Measurements from ENCODE around the gene SEC23IP.
A peak's percentile ranks its signal among the peaks of the same experiment; 100 is the strongest.
"Not testable (repeated sequence)": the region's sequence is repeated elsewhere in the genome, so short reads cannot be mapped to it uniquely, and the experiment has no call there.

Gene SEC23IP

DNA sequence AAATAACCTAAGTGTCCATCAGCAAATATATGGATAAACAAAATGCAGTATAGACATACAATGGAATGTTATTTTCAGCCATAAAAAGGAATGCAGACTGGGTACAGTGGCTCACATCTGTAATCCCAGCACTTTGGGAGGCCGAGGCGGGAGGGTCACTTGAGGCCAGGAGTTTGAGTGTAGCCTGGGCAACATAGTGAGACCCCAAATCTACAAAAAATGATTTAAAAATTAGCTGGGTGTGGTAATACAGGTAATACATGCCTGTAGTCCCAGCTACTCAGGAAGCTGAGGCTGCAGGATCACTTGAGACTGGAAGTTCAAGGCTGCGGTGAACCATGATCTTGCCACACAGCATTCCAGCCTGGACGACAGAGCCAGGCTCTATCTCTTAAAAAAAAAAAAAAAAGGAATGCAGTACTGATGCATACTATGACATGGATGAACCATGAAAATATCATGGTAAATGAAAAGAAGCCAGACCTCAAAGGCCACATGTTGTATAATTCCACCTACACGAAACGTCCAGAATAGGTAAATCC is 26.8 kb upstream of the SEC23IP start:
- TF ChIP-seq, protein P1, sequence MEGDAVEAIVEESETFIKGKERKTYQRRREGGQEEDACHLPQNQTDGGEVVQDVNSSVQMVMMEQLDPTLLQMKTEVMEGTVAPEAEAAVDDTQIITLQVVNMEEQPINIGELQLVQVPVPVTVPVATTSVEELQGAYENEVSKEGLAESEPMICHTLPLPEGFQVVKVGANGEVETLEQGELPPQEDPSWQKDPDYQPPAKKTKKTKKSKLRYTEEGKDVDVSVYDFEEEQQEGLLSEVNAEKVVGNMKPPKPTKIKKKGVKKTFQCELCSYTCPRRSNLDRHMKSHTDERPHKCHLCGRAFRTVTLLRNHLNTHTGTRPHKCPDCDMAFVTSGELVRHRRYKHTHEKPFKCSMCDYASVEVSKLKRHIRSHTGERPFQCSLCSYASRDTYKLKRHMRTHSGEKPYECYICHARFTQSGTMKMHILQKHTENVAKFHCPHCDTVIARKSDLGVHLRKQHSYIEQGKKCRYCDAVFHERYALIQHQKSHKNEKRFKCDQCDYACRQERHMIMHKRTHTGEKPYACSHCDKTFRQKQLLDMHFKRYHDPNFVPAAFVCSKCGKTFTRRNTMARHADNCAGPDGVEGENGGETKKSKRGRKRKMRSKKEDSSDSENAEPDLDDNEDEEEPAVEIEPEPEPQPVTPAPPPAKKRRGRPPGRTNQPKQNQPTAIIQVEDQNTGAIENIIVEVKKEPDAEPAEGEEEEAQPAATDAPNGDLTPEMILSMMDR (IDR thresholded peaks at IDR 0.05; ENCODE audit: extremely low read depth, insufficient read depth, missing control alignments): no peak
- in situ Hi-C loops (cut with MboI; ENCODE audit: low pct_unique_long_range_greater_than_20kb, low sequenced_read_pairs, unreplicated experiment): no loop called here
- no peak for DNase-seq (ENCODE audit: low spot score)

DNA sequence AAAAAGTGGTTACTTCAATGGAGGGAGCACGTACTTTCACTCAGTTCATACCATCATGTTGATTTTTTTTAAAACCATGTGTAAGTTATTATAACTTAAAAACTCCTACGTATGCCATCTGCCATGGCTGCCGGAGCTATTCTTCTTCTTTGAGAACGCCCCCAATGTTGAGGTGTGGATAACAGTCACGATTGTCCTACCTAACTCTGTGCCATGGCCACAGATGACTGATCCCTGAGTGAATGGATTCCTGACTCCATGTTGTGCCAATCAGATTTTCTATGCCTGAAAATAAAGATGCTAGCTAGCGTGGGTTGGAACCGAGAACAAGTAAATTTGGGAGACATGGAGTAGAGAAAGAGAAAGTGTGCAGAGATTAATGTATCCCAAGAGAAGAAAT is 25.2 kb upstream of the SEC23IP start:
- no peak for DNase-seq (ENCODE audit: low spot score)
- in situ Hi-C loops (cut with MboI; ENCODE audit: low pct_unique_long_range_greater_than_20kb, low sequenced_read_pairs, unreplicated experiment): no loop called here

DNA sequence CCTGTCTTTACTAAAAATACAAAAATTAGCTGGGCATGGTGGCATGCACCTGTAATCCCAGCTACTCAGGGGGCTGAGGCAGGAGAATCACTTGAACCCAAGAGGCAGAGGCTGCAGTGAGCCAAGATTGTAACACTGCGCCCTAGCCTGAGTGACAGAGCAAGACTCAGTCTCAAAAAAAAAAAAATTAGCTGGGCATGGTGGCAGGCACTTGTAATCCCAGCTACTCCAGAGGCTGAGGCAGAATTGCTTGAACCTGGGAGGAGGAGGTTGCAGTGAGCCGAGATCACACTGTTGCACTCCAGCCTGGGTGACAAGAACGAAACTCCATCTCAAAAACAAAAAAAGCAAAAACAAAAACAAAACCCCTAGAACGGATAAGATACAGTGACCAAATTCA is 23.1 kb upstream of the SEC23IP start:
- in situ Hi-C loops (cut with MboI; ENCODE audit: low pct_unique_long_range_greater_than_20kb, low sequenced_read_pairs, unreplicated experiment); DNase-seq (ENCODE audit: low spot score): not testable (repeated sequence)

More for the DNA sequence above, 25.2 kb upstream of the SEC23IP start:
- TF ChIP-seq, protein P1 (IDR thresholded peaks at IDR 0.05; ENCODE audit: extremely low read depth, insufficient read depth, missing control alignments): no peak

DNA sequence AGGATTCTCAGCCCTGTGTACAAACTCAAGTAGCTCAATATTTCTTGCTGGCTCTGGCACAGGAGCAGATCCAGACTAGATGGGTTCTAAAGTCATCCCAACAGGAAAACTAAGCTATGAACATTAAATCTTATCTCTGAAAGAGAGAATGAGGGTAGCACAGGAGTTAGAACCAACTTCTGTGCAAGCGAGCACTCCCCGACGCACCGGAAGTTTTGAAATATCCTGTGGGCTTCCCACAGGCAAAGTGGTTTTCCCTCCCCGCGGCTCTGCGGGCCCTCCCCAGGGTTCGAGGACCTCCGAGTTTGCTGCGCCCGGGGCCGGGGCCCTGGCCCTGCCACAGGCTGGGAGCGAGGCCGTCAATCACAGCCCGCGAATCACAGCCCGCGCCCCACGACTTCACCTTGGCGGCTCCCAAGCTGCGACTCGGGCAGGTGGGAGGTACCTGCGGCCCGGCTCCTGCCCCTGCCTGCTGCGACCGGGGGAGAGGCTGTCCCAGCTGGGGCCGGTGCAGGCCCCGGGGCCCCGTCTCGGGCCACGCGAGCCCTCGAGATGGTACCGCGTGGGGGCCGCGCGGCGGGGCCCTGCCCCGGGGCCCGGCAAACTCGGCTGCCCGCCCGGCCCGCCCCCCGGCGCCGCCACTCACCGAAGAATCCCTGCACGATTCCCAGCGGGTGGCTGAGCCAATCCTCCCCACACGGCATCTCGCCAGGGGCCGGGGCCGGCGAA is 20.5 kb upstream of the SEC23IP start:
- DNase-seq (ENCODE audit: low spot score): peak; percentile 68
- TF ChIP-seq, protein P1 (IDR thresholded peaks at IDR 0.05; ENCODE audit: extremely low read depth, insufficient read depth, missing control alignments): no peak
- in situ Hi-C loops (cut with MboI; ENCODE audit: low pct_unique_long_range_greater_than_20kb, low sequenced_read_pairs, unreplicated experiment): no loop called here

DNA sequence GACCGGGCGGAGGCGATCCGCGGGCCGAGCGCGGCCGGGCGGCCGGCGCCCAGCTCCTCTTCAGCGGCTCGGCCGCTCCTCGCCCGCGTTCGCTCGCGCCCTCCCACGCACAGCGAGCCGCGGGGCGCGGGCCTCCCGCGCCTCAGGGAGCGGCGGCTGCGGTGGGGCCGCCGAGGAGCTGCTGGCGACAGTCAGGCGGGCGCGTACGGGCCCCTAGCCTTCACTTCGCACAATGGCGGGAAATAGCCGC is 20.0 kb upstream of the SEC23IP start, which contains the start of gene MCMBP:
MCMBP (minus strand) TSS at position 234 of the 250 bp plus-strand sequence. CDS start 259 bp downstream, outside the sequence.
- in situ Hi-C loops (cut with MboI; ENCODE audit: low pct_unique_long_range_greater_than_20kb, low sequenced_read_pairs, unreplicated experiment): no loop called here
- TF ChIP-seq, protein P1 (IDR thresholded peaks at IDR 0.05; ENCODE audit: extremely low read depth, insufficient read depth, missing control alignments): no peak
- no peak for DNase-seq (ENCODE audit: low spot score)

DNA sequence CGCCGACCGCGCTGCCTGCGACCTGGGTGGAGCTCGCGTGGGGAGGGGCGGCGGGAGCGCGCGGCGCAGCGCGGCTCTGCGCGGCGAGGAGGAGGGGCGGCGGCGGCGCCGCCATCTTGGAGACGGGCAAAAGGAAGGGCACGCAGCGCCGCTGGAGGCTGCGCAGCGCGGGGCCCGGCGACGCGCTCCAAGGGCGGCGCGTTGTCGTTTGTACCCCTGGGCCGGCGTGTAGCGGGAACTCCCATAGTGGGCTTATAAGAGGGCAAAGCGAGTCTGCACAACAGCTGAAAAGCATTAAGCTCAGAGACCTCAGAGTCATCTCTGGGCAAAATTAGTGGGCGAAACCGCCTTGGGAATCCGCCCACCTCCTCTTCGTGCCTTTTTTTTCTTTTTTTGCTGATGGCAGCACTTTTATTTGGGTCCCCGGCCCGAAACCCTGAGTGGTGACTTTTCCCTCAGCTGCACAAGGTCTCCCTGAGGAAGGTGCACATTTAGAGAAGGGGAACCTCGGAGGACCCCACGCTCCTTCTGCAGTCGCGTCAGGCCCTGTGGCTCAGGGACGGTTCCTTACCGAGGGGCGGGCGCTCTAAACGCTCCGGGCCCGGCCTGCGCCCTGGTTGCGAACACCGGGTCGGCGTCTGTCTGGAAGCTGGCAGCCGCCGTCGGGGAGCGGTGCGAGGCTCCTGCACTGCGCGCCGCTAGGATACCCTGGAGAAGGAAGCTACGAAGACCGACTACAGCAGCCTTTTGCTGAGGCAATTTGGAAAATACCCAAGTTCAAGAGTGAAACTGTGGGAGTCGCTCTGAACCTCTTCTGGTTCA is 19.5 kb upstream of the SEC23IP start:
- in situ Hi-C loops (cut with MboI; ENCODE audit: low pct_unique_long_range_greater_than_20kb, low sequenced_read_pairs, unreplicated experiment): no loop called here
- TF ChIP-seq, protein P1 (IDR thresholded peaks at IDR 0.05; ENCODE audit: extremely low read depth, insufficient read depth, missing control alignments): no peak
- peak; percentile 90 for DNase-seq (ENCODE audit: low spot score)

DNA sequence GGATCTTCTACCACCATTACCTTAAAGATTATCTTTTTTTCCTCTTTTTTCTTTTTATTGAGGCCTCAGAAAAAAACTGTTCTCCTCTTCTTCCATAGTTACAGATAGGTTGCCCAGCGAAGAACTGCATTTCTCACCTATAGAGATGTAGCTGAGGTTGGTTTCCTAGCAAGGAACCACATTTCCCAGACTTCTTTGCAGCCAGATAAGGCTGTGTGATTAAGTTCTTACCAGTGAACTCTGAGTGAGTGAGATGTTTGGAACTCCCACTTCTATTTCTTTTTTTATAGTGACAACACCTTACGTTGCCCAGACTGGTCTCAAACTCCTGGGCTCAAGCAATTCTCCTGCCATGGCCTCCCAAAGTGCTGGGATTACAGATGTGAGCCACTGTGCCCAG is 14.0 kb upstream of the SEC23IP start:
- TF ChIP-seq, protein P1 (IDR thresholded peaks at IDR 0.05; ENCODE audit: extremely low read depth, insufficient read depth, missing control alignments): no peak
- no peak for DNase-seq (ENCODE audit: low spot score)
- in situ Hi-C loops (cut with MboI; ENCODE audit: low pct_unique_long_range_greater_than_20kb, low sequenced_read_pairs, unreplicated experiment): no loop called here

DNA sequence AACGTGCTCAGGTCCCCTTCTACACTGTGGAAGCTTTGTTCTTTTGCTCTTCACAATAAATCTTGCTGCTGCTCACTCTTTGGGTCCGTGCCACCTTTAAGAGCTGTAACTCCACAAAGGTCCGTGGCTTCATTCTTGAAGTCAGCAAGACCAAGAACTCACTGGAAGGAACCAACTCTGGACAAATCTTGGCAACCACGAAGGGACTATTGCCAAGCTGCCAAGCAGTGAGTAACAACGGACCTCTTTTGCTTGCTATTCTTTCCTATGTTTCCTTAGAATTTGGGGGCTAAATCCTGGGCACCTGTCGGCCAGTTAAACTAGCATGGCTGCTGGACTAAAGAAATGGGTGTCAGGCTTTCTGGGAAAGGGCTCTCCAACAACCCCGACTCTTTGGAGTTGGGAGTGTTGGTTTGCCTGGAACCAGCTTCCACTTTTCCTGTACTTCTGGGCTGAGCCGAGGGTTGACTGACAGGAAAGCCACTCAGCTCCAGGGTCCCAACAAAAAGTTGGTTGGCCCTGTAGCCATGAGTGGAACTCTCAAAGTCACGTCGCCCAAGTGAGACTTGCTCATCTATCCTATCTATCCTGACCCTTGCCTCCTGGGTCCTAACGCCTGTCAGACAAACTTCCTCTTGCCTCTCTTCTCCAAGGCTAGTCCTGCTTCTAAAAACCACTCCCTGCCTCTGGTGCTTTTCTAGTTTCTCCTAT is 8.5 kb upstream of the SEC23IP start:
- in situ Hi-C loops (cut with MboI; ENCODE audit: low pct_unique_long_range_greater_than_20kb, low sequenced_read_pairs, unreplicated experiment); DNase-seq (ENCODE audit: low spot score): not testable (repeated sequence)

DNA sequence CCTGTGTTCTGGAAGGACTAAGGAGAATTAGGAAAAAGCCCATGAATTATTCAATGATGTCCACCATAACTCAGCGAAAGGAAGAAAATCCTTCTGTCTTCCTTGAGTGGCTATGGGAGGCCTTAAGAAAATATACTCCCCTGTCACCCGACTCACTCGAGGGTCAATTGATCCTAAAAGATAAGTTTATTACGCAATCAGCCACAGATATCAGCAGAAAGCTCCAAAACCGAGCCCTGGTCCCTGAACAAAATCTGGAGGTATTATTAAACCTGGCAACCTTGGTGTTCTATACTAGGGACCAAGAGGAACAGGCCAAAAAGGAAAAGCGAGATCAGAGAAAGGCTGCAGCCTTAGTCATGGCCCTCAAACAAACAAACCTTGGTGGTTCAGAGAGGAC is 6.5 kb upstream of the SEC23IP start:
- in situ Hi-C loops (cut with MboI; ENCODE audit: low pct_unique_long_range_greater_than_20kb, low sequenced_read_pairs, unreplicated experiment); DNase-seq (ENCODE audit: low spot score): not testable (repeated sequence)

Data from GM13977 (cell line).